ENCODE data around the gene PROX1.

DNA sequence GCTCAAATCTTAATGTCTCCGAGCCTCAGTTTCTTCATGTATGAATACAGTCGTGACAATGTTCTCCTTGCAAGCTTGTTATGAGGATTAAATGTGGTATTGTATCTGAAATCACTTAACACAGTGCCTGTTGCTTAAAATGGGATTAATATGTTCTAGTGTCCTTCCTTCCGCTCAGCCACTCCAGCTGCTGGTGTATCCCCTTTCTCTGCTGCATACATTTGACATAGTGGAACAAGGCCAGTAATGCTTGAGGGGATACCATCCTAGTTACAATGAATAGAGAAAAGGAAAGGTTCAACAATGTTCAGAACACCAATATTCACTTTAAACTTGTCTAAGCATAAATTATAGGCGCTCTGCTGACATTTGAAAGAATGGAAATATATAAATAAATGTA, 64.0 kb downstream of the PROX1 start:
- TF ChIP-seq, protein P1, sequence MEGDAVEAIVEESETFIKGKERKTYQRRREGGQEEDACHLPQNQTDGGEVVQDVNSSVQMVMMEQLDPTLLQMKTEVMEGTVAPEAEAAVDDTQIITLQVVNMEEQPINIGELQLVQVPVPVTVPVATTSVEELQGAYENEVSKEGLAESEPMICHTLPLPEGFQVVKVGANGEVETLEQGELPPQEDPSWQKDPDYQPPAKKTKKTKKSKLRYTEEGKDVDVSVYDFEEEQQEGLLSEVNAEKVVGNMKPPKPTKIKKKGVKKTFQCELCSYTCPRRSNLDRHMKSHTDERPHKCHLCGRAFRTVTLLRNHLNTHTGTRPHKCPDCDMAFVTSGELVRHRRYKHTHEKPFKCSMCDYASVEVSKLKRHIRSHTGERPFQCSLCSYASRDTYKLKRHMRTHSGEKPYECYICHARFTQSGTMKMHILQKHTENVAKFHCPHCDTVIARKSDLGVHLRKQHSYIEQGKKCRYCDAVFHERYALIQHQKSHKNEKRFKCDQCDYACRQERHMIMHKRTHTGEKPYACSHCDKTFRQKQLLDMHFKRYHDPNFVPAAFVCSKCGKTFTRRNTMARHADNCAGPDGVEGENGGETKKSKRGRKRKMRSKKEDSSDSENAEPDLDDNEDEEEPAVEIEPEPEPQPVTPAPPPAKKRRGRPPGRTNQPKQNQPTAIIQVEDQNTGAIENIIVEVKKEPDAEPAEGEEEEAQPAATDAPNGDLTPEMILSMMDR (IDR thresholded peaks at IDR 0.05; ENCODE audit: insufficient read depth, low read length): no peak
- TF ChIP-seq, protein P2, sequence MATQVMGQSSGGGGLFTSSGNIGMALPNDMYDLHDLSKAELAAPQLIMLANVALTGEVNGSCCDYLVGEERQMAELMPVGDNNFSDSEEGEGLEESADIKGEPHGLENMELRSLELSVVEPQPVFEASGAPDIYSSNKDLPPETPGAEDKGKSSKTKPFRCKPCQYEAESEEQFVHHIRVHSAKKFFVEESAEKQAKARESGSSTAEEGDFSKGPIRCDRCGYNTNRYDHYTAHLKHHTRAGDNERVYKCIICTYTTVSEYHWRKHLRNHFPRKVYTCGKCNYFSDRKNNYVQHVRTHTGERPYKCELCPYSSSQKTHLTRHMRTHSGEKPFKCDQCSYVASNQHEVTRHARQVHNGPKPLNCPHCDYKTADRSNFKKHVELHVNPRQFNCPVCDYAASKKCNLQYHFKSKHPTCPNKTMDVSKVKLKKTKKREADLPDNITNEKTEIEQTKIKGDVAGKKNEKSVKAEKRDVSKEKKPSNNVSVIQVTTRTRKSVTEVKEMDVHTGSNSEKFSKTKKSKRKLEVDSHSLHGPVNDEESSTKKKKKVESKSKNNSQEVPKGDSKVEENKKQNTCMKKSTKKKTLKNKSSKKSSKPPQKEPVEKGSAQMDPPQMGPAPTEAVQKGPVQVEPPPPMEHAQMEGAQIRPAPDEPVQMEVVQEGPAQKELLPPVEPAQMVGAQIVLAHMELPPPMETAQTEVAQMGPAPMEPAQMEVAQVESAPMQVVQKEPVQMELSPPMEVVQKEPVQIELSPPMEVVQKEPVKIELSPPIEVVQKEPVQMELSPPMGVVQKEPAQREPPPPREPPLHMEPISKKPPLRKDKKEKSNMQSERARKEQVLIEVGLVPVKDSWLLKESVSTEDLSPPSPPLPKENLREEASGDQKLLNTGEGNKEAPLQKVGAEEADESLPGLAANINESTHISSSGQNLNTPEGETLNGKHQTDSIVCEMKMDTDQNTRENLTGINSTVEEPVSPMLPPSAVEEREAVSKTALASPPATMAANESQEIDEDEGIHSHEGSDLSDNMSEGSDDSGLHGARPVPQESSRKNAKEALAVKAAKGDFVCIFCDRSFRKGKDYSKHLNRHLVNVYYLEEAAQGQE (IDR thresholded peaks at IDR 0.05; ENCODE audit: insufficient replicate concordance, low read depth): no peak
- TF ChIP-seq POLR2AphosphoS5 (IDR thresholded peaks at IDR 0.05; ENCODE audit: low read depth): no peak
